Measurements from ENCODE around the gene GIMD1.

GIMD1 gene

DNA sequence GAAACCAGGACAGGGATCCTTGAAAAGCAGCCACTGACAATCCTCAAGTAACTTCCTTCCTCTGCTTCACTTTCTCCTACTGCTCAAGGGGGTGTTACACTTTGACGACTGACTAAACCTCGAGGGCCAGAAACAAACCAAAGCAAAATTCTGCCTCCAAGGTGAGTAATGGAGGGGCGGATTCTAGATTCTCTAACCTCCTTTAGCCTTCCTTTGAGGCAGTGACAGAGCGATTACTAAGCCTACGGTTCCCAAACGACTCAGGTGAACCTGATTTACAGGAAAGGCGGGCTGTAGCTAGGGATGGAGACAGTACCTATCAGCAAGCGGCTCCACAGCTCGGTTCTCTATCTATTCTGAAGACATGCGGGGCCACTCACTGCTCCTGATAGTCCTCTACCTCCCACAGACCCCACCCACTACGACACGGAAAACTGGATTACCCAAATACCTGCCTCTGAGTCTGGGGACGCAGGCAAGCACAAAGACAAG lies 53.1 kb downstream of the GIMD1 start:
- Histone ChIP-seq H3K4me1 (no peaks in the 10 kb centered on the region), H3K27me3 (no peaks in the 10 kb centered on the region), H3K9me3 (no peaks in the 10 kb centered on the region), H3K36me3 (no peaks in the 10 kb centered on the region), H3K4me3 (ENCODE audit: low read depth, low read length) (peak overlapping the region; percentile 94)
- TF ChIP-seq, protein P1, sequence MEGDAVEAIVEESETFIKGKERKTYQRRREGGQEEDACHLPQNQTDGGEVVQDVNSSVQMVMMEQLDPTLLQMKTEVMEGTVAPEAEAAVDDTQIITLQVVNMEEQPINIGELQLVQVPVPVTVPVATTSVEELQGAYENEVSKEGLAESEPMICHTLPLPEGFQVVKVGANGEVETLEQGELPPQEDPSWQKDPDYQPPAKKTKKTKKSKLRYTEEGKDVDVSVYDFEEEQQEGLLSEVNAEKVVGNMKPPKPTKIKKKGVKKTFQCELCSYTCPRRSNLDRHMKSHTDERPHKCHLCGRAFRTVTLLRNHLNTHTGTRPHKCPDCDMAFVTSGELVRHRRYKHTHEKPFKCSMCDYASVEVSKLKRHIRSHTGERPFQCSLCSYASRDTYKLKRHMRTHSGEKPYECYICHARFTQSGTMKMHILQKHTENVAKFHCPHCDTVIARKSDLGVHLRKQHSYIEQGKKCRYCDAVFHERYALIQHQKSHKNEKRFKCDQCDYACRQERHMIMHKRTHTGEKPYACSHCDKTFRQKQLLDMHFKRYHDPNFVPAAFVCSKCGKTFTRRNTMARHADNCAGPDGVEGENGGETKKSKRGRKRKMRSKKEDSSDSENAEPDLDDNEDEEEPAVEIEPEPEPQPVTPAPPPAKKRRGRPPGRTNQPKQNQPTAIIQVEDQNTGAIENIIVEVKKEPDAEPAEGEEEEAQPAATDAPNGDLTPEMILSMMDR (IDR thresholded peaks at IDR 0.05; ENCODE audit: low read depth, low read length), result no peak
- DNase-seq, result no peak

DNA sequence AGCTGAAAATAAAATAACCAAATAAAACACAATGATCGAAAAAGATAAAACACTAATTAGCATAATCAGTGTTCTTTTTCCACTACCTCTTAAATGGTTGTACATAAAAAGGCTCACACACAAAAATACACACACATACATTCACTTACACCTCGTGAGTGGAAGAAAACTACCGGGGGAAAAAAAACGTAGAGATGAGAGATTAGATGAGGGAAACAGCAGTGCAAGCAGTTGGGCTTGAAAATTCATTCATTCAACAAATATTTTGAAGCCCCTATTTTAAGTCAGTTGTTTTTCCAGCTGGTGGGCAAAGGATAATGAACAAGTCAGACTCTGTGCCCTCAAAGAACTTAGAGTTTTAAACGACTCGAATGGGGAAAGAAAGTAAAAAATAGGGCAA lies 53.6 kb downstream of the GIMD1 start:
- Histone ChIP-seq H3K9me3 (no peaks in the 10 kb centered on the region), H3K4me1 (no peaks in the 10 kb centered on the region), H3K36me3 (no peaks in the 10 kb centered on the region), H3K27me3 (no peaks in the 10 kb centered on the region), H3K4me3 (ENCODE audit: low read depth, low read length) (peak overlapping the region; percentile 94)
- DNase-seq, result no peak
- TF ChIP-seq, protein P1 (IDR thresholded peaks at IDR 0.05; ENCODE audit: low read depth, low read length), result no peak

DNA sequence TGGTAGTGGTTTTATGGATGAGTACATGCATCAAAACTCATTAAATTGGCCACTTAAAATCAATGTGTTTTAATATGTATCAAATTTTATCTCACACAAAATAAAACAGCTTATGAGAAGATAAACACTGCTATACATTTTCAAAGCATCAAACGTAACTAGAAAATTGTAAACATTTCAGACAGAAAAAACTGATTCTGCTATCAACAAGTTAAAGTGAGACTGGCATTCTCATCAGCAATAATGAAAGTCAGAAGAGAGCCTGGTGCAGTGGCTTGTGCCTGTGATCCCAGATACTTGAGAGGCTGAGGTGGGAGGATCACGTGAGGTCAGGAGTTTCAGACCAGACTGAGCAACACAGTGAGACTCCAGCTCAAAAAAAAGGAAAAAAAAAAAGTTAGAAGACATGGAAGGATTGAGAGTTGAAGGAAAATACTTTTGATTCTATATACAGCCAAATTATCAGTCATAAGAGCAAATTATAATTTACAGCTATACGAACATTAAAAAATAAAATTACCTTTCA lies 55.5 kb downstream of the GIMD1 start:
- H3K4me3 ChIP-seq (ENCODE audit: low read depth, low read length), result no peak overlapping the region

DNA sequence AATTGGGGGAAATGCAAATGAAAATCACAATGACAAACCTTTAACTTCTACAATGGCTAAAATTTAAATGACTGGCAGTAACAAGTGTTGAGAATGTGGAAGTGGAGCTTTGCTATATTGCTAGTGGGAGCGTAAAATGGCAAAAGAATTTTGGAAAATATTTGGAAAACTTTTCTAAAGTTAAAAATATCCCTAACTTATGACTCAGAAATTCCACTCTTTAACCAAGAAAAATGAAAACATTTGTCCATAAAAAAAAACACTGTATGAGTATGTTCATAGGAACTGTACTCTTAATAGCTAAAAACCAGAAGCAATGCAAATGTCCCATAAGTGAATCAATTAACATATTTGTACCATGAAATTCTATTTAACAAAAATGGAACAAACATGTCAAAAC lies 56.2 kb downstream of the GIMD1 start:
- Histone ChIP-seq H3K27me3 (no peaks in the 10 kb centered on the region), H3K36me3 (peaks cover 3% of the 10 kb centered on the region), H3K4me1 (no peaks in the 10 kb centered on the region), H3K9me3 (no peaks in the 10 kb centered on the region), H3K4me3 (ENCODE audit: low read depth, low read length) (no peak overlapping the region)
- DNase-seq, result no peak
- TF ChIP-seq, protein P1 (IDR thresholded peaks at IDR 0.05; ENCODE audit: low read depth, low read length), result no peak

More for the DNA sequence above, 55.5 kb downstream of the GIMD1 start:
- H3K4me1 ChIP-seq, result no peaks in the 10 kb centered on the region
- no peaks in the 10 kb centered on the region for H3K27me3 ChIP-seq
- H3K9me3 ChIP-seq, result no peaks in the 10 kb centered on the region
- H3K36me3 ChIP-seq, result peaks cover 3% of the 10 kb centered on the region
- DNase-seq, result no peak
- TF ChIP-seq, protein P1 (IDR thresholded peaks at IDR 0.05; ENCODE audit: low read depth, low read length), result no peak

Data from BE2C (cell line).